ENCODE measurements around the gene PARD3B.

DNA sequence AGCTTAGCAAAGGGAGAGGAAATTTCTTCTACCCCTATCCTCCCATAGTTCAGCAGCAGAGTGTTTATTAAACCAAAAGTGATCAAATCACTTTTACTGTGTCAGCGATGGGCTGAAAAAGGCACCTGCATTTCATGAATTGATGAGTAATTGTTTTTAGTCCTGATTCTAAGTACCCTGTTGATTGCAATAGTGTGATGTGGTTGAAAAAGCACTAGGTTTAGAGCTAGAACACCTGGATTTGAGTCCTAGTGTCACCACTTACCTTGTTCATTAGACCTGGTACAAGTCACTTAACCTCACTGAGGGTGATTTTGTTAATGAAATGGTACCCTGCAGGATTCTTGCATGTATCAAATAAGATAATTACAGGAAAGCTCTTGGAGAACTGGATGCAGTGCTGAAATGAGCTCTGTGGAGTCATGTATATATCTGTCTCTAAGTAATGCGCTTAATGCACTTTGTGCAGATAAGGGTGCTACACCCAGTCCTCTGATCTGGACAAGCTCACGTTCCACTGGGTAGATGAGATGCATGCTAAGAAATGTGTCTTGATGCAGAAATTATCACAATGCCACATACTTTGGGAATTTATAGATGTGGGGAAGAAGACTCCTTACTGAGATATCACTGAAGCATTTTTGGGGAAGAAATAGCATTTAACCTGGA is 289.6 kb downstream of the PARD3B start:
- TF ChIP-seq CTBP1 (IDR thresholded peaks at IDR 0.05; ENCODE audit: borderline replicate concordance) (no peak), BHLHE40 (IDR thresholded peaks at IDR 0.05; ENCODE audit: borderline replicate concordance) (no peak), ELF4 (IDR thresholded peaks at IDR 0.05) (no peak), TARDBP (IDR thresholded peaks at IDR 0.05) (no peak), LEF1 (IDR thresholded peaks at IDR 0.05; ENCODE audit: borderline replicate concordance) (no peak), SUZ12 (IDR thresholded peaks at IDR 0.05) (no peak), ARNT (IDR thresholded peaks at IDR 0.05) (no peak)
- TF ChIP-seq, protein P1, sequence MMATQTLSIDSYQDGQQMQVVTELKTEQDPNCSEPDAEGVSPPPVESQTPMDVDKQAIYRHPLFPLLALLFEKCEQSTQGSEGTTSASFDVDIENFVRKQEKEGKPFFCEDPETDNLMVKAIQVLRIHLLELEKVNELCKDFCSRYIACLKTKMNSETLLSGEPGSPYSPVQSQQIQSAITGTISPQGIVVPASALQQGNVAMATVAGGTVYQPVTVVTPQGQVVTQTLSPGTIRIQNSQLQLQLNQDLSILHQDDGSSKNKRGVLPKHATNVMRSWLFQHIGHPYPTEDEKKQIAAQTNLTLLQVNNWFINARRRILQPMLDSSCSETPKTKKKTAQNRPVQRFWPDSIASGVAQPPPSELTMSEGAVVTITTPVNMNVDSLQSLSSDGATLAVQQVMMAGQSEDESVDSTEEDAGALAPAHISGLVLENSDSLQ (IDR thresholded peaks at IDR 0.05), result no peak
